ENCODE measurements around the gene CLSTN2.

CLSTN2 gene

DNA sequence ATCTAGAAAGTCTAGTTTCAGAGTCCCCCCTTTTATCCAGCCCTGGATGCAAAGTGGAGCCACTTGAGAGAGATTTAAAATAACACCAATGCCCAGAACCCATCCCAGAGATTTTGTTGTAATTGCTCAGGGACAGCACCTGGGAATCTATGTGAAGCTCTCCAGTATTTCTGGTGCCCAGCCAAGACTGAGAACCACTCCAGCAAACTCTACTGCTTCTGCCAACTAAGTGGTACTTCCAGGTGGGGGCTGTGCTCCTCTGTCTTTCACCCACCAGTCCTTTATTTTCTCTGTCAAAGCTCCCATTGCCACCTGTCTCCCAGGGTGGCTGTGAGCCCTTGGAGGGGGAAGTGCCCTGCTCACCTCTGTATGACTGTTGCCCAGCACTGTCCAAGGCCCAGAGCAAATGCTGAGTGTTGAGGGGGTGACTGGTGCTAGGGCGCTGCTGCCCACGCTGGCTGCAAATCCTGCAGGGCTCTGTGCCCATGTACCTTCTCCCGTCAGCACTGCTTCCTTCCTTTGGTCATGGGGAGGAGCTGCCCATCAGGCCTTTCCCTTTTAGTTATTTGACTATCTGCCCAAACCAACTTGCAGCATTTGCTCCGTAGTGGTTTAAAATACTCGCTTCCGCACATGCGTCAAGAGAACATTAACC is 9.4 kb downstream of the CLSTN2 start:
- no peak for DNase-seq

GRCh38 chr3:139945386-139945785 is 10.4 kb downstream of the CLSTN2 start:
- no peak for DNase-seq

- DNase-seq, result no peak
Observed at GRCh38 chr3:139945942-139946341, 11.0 kb downstream of the CLSTN2 start.

DNA sequence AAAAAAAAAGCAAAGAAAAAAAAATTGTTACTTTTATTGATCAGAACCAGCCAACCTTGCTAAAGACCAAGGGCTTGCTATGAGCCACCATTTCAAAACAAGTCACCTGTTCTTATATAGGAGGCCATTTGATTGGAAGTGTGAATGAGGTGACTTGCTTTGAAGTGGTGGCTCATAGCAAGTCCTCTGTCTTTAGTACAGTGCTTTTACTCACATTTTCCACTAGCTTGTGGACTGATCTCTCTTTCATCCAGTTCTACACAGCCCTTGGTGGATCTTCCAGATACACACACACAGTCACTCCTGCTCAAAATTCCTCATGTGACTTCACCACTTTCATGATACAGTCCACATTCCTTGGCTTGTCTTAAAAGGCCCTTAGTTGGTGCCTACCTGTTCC is 13.5 kb downstream of the CLSTN2 start:
- DNase-seq, result no peak

GRCh38 chr3:139948898-139949297 is 13.9 kb downstream of the CLSTN2 start:
- no peak for DNase-seq

DNA sequence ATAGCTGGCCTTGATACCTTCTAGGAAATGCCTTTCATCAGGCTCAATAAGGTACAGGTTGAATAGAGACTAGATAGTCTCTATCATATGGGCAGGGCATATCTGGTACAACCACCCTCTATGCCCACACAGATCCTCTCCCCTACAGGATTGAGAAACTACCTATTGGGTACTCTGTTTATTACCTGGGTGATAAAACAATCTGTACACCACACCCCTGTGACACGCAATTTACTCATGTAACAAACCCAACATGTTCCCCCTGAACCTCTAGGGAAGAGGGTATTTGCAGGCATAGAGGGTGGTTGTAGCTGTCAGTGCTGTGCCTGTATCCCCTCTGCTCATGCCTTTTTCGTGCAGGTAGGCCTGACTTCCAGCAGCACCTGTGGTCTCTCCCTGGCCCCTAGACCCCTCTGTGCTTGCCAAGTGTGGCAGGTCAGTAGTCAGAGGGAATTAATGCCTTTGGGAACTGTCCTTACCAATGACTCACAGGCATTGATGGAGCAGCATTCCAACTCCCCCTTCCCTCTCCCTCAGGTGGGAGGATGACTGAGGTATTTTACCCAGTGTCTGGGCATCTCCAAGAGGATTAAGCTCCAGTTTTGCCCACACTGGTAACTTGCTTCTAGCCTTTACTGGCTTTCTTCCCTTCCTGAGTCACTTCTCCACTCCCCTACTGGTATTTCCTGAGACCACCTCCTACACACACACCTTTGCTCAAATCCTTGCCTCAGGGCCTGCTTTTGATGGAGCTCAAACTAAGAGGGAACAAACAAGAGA is 18.3 kb downstream of the CLSTN2 start:
- no peak for DNase-seq

DNA sequence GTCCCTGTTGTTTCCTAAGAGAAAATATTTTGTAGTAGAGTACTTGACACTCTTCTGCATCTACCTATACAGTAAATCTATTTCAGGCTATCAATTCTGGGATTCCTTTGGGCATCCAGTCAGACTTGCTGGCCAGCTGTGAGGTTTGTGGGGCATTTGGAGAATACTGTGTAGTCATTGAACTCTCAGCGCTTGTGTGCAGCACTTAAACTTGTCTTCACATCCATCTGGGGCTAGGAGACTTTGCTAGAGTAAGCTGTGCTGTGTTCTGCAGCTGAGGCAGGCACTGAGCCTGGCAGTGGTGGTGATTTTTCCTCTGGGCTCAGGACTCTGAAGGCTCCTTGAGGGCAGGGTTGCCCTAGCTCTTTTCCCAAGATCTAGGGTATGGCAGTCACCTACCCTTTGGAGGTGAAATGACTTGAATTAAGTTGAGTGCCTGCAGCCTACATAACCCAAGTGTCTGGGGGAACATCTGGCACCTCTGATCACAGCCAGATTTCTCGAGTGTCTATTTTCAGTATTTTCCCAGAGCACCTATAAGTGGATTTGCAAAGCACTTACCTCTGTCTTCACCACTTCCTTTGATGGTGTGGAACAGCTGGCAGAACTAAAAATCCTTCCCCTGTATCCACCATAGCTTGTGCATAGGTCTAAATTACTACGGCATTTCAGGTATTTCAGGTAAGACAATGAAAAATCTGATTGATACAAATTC is 19.3 kb downstream of the CLSTN2 start:
- DNase-seq, result no peak

GRCh38 chr3:139957844-139958243 is 22.9 kb downstream of the CLSTN2 start:
- no peak for DNase-seq

DNA sequence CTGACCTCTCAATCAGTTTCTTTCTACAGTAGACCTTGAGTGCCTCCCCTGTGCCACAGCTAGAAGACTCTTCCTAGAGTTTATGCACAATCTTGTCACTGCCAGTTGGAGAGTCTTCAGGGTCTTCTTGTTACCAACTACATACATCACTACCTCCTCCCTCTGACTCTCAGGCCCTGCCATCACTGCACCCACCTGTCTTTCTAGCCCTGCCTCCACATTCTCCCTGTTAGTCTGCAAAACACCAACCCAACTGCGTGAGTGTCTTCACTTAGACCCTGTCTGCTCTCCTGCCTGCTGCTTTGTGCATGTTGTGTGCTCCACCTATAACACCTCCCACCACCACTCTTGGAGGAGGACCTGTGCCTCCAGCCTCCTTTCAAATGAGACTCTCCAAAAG is 34.4 kb downstream of the CLSTN2 start:
- DNase-seq, result no peak

GRCh38 chr3:139970526-139970925 is 35.5 kb downstream of the CLSTN2 start:
- DNase-seq, result no peak

DNA sequence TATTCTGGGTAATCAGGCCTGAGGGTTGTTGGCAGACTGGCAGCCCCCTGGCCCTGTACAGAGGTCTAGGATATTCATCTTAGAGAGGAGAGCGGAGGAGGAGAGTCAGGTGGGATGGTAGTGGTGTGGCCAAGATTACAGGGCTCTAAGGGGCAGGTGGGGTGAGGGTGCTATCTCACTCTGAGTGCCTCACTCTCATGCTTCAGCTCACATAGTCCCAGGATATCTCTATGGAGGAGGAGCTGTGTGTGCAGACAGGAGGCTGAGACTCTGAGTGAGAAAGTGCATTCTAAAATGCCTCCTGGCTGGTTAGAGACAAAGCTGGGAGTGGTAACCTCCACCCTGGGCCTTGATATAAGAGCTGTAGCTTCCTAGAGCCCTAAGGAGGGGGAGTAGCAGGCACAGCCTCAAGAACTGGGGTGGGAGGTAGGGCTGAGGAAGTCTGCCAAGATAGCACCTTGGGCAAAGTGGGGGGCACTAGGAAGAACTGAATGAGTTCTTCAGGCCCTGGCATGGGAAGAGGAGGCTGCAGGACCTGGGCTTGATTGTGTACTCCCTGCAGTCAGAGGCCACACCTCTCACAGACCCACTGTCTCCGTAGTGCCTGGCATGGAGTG is 39.9 kb downstream of the CLSTN2 start:
- DNase-seq, result no peak

- DNase-seq, result no peak
Observed at GRCh38 chr3:139975594-139976365, 40.8 kb downstream of the CLSTN2 start.

GRCh38 chr3:139978966-139979365 is 44.0 kb downstream of the CLSTN2 start:
- DNase-seq, result no peak

DNA sequence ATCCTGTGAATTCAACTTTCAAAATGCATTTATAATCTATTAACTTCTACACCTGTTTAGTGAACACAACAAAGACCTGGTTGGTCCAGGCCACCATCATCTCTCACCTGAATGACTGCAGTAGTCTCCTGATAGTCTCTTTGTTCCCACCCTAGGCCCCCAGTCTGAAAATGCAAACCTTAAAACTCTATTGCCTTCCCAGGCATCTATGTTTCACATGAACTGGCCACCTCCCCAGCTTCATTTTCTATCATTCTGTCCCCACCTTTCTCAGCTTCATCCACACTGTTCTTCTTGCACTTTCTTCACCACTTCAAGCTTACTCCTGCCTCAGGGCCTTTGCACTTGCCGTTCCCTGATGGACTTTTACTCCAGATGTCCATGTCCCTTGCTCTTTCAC is 45.0 kb downstream of the CLSTN2 start:
- no peak for DNase-seq

DNA sequence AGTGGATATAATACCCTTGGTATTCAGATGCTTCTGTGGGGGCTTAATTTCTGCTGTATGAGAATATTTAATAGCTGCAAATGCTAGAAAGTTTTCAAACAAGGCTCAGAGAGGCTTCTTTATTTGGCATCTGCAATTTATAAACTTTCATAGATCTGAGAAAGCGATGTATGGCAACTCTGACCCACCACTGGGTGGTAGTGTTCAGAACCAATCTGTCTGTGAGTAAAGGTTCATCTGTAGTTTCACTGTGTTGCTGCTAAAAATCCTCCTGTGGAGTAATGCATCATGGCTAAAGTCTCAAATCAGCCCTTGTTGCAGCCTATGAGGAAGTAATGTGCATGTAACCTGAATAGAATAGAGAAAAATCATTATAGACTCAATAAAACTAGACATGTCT is 47.4 kb downstream of the CLSTN2 start:
- DNase-seq, result no peak

DNA sequence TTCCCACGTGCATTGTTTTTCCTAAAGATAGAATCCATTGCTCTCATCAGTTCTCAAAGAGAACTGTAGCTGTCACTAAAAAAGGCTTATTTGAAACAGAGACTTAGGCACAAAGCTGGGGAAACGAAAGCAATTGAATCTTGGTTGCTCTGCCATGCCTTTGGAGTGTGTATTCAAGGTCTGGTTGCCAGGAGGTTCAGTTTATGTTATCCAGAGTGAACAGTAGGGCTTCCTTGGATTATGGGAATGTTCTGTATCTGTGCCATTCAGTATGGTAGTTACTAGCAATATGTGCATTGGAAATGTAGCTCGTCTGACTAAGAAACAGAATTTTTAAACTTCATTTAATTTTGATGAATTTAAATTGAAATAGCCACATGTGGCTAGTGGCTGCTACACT is 50.6 kb downstream of the CLSTN2 start:
- DNase-seq, result no peak

DNA sequence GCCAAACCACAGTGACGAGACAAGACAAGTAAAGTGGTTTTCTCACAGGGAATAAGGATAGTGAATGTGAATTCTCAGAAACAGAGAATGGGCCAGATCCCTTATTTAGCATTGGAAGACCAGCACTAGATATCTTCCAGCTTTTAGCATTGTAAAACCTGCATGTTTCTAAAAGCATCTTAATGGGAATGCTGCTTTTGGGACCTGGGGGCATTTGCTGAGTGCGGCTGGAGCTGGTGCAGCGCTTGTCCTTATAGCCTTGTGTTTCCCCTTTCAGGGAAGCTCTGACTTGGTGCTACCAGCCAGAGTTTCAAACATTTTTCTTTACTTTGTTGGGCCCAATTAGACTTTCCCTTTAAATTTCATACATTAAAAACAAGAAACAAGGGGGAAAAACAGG is 52.9 kb downstream of the CLSTN2 start:
- DNase-seq, result no peak

DNA sequence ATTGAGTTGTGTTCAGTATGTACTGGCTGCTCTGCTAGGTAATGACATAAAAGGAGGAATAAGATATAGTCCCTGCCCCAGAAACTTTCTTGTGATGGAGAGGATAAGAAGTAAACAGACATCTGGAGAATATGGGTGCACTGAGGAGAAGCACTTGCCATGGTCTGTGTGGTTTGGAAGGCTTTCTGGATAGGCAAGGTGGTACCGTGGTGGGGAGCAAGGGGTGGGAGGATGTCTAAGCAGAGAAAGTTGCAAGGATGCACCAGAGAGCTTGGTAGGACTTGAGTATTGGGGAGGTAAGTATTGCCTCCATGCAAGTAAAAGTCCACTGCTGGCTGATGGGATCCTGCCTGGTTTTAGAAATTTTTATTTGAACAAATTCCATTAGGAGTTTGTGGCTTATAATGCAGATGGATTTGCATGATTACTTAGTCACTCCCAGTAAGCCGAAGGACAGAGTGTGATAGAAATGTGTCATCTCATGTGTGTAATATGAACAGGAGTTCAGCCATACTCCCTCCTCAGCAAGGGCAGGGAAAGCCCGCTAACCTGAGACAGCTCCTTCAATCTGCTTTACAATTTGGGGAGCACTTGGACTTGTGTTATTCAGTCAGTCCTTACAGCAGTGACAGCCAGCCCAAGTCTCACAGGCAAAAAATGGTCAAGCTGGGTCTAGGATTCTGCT is 53.6 kb downstream of the CLSTN2 start:
- DNase-seq, result no peak

- no peak for DNase-seq
Observed at GRCh38 chr3:139994891-139995290, 59.9 kb downstream of the CLSTN2 start.

- no peak for DNase-seq
Observed at GRCh38 chr3:140004271-140004670, 69.3 kb downstream of the CLSTN2 start.

- DNase-seq, result no peak
Observed at GRCh38 chr3:140006331-140006730, 71.3 kb downstream of the CLSTN2 start.

GRCh38 chr3:140007081-140007480 is 72.1 kb downstream of the CLSTN2 start:
- no peak for DNase-seq

Measured in activated effector memory CD4-positive, alpha-beta T cell treated with Interleukin-2 at 50 U/mL for 16 hours (primary cell).